HEK293 (cell line): ENCODE measurements around the gene DGCR2.

ENCODE experiments used
- CTCF ChIA-PET: fragments of 350-600 bp; formaldehyde crosslinking; extraction: SDS; loops from one replicate; lab custom pipeline; 2021; ENCODE audit warnings: antibody characterized with exemption; lab: Yijun Ruan, JAX
- POLR2A ChIA-PET: fragments of 300-600 bp; formaldehyde crosslinking; extraction: SDS; loops from one replicate; lab custom pipeline; 2020; ENCODE audit warnings: antibody characterized with exemption, inconsistent platforms; lab: Yijun Ruan, JAX
- H3K27ac ChIP-seq: fragments of 200-500 bp; sonication (Bioruptor generic); 2 replicates; pipeline ENCODE4 v1.5.1; 2014; ENCODE audit warnings: low read depth, low read length, control low read depth, inconsistent platforms; ENCODE audit errors: extremely low read depth
- H3K36me3 ChIP-seq, 2 experiments: fragments of 200-500 bp in 1 of 2; sonication (Bioruptor generic) in 1 of 2; 1 replicate in 1 of 2; 2 replicates in 1 of 2; pipeline ENCODE4 v1.5.1; 2014 to 2017; ENCODE audit warnings: inconsistent platforms in 2 of 2, low read length in 2 of 2; ENCODE audit not compliant: control insufficient read depth in 2 of 2, insufficient read depth in 1 of 2
- H3K4me1 ChIP-seq: fragments of 200-500 bp; sonication (Bioruptor generic); 2 replicates; pipeline ENCODE4 v1.5.1; 2014; ENCODE audit warnings: mild to moderate bottlenecking, low read length, inconsistent platforms; ENCODE audit not compliant: control insufficient read depth, insufficient read depth
- H3K4me3 ChIP-seq: 2 replicates; pipeline ENCODE4 v1.5.1; 2011; ENCODE audit warnings: low read depth, mild to moderate bottlenecking, control low read depth, low read length, moderate library complexity
- H3K9me3 ChIP-seq: fragments of 200-500 bp; sonication (Bioruptor generic); 2 replicates; pipeline ENCODE4 v1.5.1; 2014; ENCODE audit warnings: low read depth, low read length, inconsistent platforms; ENCODE audit not compliant: control insufficient read depth, insufficient read depth
- BCL11A ChIP-seq: fragments of 450-650 bp; formaldehyde crosslinking; IDR thresholded peaks from 2 replicates; pipeline ENCODE4 v1.5.1; 2016; ENCODE audit warnings: low read depth, missing biosample characterization, missing genetic modification characterization
- HOXA7 ChIP-seq: sonication (generic); formaldehyde crosslinking; IDR thresholded peaks from 2 replicates; pipeline ENCODE4 v1.8.1; 2022; ENCODE audit warnings: missing genetic modification reagents, borderline replicate concordance
- IKZF3 ChIP-seq: fragments of 450-650 bp; IDR thresholded peaks from 2 replicates; pipeline ENCODE4 v1.5.0; 2018; ENCODE audit warnings: missing biosample characterization, mild to moderate bottlenecking, missing genetic modification characterization, moderate library complexity
- SALL2 ChIP-seq: fragments of 450-650 bp; formaldehyde crosslinking; IDR thresholded peaks from 2 replicates; pipeline ENCODE4 v1.5.0; 2017; ENCODE audit warnings: missing biosample characterization, mild to moderate bottlenecking, missing genetic modification characterization, borderline replicate concordance
- ZFP37 ChIP-seq: fragments of 450-650 bp; formaldehyde crosslinking; IDR thresholded peaks from 2 replicates; pipeline ENCODE4 v1.5.1; 2016; ENCODE audit warnings: missing biosample characterization, missing genetic modification characterization
- ZNF132 ChIP-seq: fragments of 450-650 bp; formaldehyde crosslinking; IDR thresholded peaks from 2 replicates; pipeline ENCODE4 v1.5.1; 2017; ENCODE audit warnings: missing biosample characterization, missing genetic modification characterization, borderline replicate concordance
- ZNF2 ChIP-seq: fragments of 450-650 bp; formaldehyde crosslinking; IDR thresholded peaks from 2 replicates; pipeline ENCODE4 v1.5.1; 2016; ENCODE audit warnings: missing biosample characterization, missing genetic modification characterization
- ZNF223 ChIP-seq: fragments of 450-650 bp; formaldehyde crosslinking; IDR thresholded peaks from 2 replicates; pipeline ENCODE4 v1.5.1; 2016; ENCODE audit warnings: missing biosample characterization, missing genetic modification characterization
- ZNF391 ChIP-seq: fragments of 450-650 bp; formaldehyde crosslinking; IDR thresholded peaks from 2 replicates; pipeline ENCODE4 v1.5.1; 2016; ENCODE audit warnings: low read depth, missing biosample characterization, missing genetic modification characterization, borderline replicate concordance
- ZNF48 ChIP-seq: fragments of 450-650 bp; formaldehyde crosslinking; IDR thresholded peaks from 2 replicates; pipeline ENCODE4 v1.5.1; 2016; ENCODE audit warnings: missing biosample characterization, missing genetic modification characterization
- ZNF561 ChIP-seq: fragments of 450-650 bp; IDR thresholded peaks from 2 replicates; pipeline ENCODE4 v1.5.1; 2018; ENCODE audit warnings: missing biosample characterization, missing genetic modification characterization, borderline replicate concordance
- ZNF658 ChIP-seq: fragments of 450-650 bp; formaldehyde crosslinking; IDR thresholded peaks from 2 replicates; pipeline ENCODE4; 2016; ENCODE audit warnings: missing biosample characterization, missing genetic modification characterization
- TF ChIP-seq, protein P1 (sequence below): sonication (generic); formaldehyde crosslinking; IDR thresholded peaks from 2 replicates; pipeline ENCODE4 v1.8.1; 2022; ENCODE audit warnings: mild to moderate bottlenecking, moderate library complexity, missing genetic modification reagents
- TF ChIP-seq, protein P2 (sequence below): fragments of 450-650 bp; formaldehyde crosslinking; IDR thresholded peaks from 2 replicates; pipeline ENCODE4 v1.5.1; 2016; ENCODE audit warnings: missing biosample characterization, missing genetic modification characterization
- TF ChIP-seq, protein P3 (sequence below): fragments of 450-650 bp; formaldehyde crosslinking; IDR thresholded peaks from 2 replicates; pipeline ENCODE4 v1.5.1; 2017; ENCODE audit warnings: missing biosample characterization, missing genetic modification characterization
- TF ChIP-seq, protein P4 (sequence below): fragments of 450-650 bp; formaldehyde crosslinking; IDR thresholded peaks from 2 replicates; pipeline ENCODE4 v1.5.1; 2016; ENCODE audit warnings: missing biosample characterization, missing genetic modification characterization
- TF ChIP-seq, protein P5 (sequence below): fragments of 450-650 bp; formaldehyde crosslinking; optimal IDR thresholded peaks from 2 replicates; pipeline ENCODE3; 2016; ENCODE audit warnings: missing biosample characterization, mild to moderate bottlenecking, missing genetic modification characterization

DGCR2 gene

GRCh38 chr22:18994701-18995326 is 127.4 kb downstream of the DGCR2 start:
- Histone ChIP-seq H3K4me3 (no peak overlapping the region), H3K9me3 (no peaks in the 10 kb centered on the region), H3K27ac (no peak overlapping the region), H3K36me3 (no peaks in the 10 kb centered on the region), H3K4me1 (no peaks in the 10 kb centered on the region)
- ChIA-PET CTCF (interaction anchor here (0.7 to 1.1 kb wide), 2 partner anchors 10 to 1646 kb away, joined by 3 to 4 read pairs; no protein-coding TSS in a partner anchor), POLR2A (interaction anchor here (0.6 kb wide), 2 partner anchors 28 to 959 kb away, joined by 4 to 5 read pairs; no protein-coding TSS in a partner anchor)
- TF ChIP-seq IKZF3: no peak

DNA sequence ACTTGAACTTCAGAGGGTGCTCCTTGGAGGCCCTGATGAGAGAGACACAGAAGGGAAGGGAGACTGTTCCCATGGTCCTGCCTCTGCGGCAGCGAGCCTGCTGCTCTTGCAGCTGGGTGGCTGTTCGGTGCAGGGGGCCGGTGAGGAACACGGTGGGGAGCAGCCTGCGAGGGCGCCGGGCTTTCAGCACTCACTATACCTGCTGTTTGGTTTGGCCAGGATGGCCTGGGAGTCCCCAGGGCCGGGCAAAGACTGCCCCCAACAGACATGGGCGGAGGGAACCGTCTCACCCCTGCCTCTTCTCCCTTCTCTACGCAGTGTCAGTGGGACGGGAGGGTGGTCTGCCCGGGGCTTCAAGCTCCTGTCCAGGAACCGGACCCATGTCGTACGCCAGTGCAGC is 128.2 kb downstream of the DGCR2 start:
- no peaks in the 10 kb centered on the region for H3K4me1 ChIP-seq
- TF ChIP-seq ZNF391: no peak
- TF ChIP-seq, protein P1, sequence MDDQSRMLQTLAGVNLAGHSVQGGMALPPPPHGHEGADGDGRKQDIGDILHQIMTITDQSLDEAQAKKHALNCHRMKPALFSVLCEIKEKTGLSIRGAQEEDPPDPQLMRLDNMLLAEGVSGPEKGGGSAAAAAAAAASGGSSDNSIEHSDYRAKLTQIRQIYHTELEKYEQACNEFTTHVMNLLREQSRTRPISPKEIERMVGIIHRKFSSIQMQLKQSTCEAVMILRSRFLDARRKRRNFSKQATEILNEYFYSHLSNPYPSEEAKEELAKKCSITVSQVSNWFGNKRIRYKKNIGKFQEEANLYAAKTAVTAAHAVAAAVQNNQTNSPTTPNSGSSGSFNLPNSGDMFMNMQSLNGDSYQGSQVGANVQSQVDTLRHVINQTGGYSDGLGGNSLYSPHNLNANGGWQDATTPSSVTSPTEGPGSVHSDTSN (CRISPR knock-in tag): no peak
- no peak for TF ChIP-seq ZNF48 (tag by site-specific recombination)
- TF ChIP-seq BCL11A: no peak
- no peak for TF ChIP-seq ZNF658 (tag by site-specific recombination)
- TF ChIP-seq, protein P2, sequence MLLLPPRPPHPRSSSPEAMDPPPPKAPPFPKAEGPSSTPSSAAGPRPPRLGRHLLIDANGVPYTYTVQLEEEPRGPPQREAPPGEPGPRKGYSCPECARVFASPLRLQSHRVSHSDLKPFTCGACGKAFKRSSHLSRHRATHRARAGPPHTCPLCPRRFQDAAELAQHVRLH (tag by site-specific recombination): no peak
- TF ChIP-seq, protein P3, sequence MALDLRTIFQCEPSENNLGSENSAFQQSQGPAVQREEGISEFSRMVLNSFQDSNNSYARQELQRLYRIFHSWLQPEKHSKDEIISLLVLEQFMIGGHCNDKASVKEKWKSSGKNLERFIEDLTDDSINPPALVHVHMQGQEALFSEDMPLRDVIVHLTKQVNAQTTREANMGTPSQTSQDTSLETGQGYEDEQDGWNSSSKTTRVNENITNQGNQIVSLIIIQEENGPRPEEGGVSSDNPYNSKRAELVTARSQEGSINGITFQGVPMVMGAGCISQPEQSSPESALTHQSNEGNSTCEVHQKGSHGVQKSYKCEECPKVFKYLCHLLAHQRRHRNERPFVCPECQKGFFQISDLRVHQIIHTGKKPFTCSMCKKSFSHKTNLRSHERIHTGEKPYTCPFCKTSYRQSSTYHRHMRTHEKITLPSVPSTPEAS (tag by site-specific recombination): no peak
- TF ChIP-seq, protein P4, sequence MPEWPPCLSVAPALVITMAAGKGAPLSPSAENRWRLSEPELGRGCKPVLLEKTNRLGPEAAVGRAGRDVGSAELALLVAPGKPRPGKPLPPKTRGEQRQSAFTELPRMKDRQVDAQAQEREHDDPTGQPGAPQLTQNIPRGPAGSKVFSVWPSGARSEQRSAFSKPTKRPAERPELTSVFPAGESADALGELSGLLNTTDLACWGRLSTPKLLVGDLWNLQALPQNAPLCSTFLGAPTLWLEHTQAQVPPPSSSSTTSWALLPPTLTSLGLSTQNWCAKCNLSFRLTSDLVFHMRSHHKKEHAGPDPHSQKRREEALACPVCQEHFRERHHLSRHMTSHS (tag by site-specific recombination): no peak
- no peak for TF ChIP-seq ZNF561 (tag by site-specific recombination)
- no peak for TF ChIP-seq SALL2
- no peak for TF ChIP-seq ZFP37 (tag by site-specific recombination)
- no peak for TF ChIP-seq HOXA7 (CRISPR knock-in tag)
- TF ChIP-seq, protein P5, sequence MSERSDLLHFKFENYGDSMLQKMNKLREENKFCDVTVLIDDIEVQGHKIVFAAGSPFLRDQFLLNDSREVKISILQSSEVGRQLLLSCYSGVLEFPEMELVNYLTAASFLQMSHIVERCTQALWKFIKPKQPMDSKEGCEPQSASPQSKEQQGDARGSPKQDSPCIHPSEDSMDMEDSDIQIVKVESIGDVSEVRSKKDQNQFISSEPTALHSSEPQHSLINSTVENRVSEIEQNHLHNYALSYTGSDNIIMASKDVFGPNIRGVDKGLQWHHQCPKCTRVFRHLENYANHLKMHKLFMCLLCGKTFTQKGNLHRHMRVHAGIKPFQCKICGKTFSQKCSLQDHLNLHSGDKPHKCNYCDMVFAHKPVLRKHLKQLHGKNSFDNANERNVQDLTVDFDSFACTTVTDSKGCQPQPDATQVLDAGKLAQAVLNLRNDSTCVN (tag by site-specific recombination): no peak
- no peak for TF ChIP-seq ZNF2 (tag by site-specific recombination)
- TF ChIP-seq ZNF223 (tag by site-specific recombination): no peak
- TF ChIP-seq ZNF132 (tag by site-specific recombination): no peak
- no peak overlapping the region for H3K27ac ChIP-seq
- H3K4me3 ChIP-seq: no peak overlapping the region
- no peaks in the 10 kb centered on the region for H3K36me3 ChIP-seq
- ChIA-PET CTCF (interaction anchor here (1.1 kb wide), 1 partner anchor 10 kb away, joined by 3 read pairs; no protein-coding TSS in a partner anchor), POLR2A (no interaction called here)
- no peaks in the 10 kb centered on the region for H3K9me3 ChIP-seq
